GM21381 (cell line): ENCODE data around the gene PLAAT2.
"Not testable (repeated sequence)": the region's sequence is repeated elsewhere in the genome, so short reads cannot be mapped to it uniquely, and the experiment has no call there.

ENCODE experiments used
- ATAC-seq: cut with Tn5 transposase; IDR thresholded peaks from one replicate; pipeline ENCODE4 v1.9.1; 2021; ENCODE audit warnings: mild to moderate bottlenecking, moderate library complexity; ENCODE audit not compliant: unreplicated experiment

PLAAT2 gene

GRCh38 chr11:63551091-63551888 lies 11.9 kb downstream of the PLAAT2 start:
- no peak for ATAC-seq

DNA sequence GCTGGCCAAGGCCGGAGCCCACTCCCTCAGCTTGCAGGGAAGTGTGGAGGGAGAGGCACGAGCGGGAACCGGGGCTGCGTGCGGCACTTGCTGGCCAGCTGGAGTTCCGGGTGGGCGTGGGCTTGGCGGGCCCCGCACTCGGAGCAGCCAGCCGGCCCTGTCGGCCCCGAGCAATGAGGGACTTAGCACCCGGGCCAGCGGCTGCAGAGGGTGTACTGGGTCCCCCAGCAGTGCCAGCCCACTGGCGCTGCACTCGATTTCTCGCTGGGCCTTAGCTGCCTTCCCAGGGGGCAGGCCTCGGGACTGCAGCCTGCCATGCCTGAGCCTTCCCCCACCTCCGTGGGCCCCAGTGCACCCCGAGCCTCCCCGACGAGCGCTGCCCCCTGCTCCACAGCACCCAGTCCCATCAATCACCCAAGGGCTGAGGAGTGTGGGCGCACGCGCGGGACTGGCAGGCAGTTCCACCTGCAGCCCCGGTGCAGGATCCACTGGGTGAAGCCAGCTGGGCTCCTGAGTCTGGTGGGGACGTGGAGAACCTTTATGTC lies 13.0 kb downstream of the PLAAT2 start:
- not testable (repeated sequence) for ATAC-seq

DNA sequence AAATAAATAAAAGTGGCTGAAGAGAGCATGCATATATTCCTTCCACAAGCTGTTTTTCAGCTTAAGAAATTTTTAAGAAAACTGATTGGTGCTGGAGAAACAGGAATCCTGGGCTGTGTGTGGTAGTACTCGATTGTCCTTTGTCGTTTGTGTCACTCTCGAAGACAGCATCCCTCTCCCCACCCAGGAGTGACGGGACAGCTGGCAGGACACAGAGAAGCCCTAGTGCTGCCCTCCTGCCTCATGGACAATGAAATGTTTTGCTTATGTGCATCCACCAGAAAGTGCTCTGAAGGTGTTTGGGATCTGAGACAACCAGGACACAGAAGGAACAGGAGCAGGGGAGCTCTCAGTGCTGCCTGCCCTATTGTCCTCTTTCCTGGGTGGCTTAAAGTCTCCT lies 13.8 kb downstream of the PLAAT2 start:
- no peak for ATAC-seq

- ATAC-seq, result no peak
Observed at GRCh38 chr11:63548178-63548577, 15.0 kb downstream of the PLAAT2 start.

DNA sequence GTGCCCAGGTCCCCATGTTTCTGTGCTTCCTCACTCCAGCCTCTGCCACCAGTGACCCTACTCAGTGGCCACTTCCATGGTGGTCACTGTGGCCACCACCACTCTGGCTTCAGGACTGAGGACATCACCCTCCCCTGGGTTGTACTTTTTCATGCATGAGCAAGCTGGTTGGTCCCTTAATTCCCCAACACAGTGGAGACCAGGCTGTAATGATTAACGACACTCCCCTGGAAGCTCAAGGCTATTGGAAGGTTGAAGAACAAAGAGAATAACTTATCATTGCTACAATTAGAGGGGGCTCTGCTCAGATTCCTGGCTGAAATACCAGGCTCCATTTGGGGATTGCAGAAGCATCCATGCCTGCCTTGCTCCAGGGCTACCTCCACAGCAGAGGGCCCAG lies 16.1 kb downstream of the PLAAT2 start:
- no peak for ATAC-seq

- ATAC-seq, result no peak
Observed at GRCh38 chr11:63543711-63544110, 19.5 kb downstream of the PLAAT2 start.

DNA sequence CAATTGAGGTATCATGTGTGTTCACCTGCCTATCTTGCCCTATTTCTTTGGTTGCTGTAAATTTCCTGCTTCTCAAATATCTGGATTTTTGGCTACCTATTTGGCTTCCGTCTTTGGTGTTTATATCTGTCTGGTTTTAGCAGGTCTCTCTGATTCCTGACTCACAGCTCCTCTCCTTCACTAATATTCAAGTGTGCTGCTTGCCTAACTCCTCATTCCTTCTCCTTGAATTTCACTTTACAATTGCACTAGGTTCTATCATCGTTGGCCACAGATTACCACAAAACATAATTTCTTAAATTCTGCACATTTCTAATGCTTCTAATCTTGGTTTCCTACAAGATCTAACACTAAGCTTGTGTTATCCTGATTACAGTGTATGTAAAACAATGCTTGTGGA lies 20.7 kb downstream of the PLAAT2 start:
- not testable (repeated sequence) for ATAC-seq

DNA sequence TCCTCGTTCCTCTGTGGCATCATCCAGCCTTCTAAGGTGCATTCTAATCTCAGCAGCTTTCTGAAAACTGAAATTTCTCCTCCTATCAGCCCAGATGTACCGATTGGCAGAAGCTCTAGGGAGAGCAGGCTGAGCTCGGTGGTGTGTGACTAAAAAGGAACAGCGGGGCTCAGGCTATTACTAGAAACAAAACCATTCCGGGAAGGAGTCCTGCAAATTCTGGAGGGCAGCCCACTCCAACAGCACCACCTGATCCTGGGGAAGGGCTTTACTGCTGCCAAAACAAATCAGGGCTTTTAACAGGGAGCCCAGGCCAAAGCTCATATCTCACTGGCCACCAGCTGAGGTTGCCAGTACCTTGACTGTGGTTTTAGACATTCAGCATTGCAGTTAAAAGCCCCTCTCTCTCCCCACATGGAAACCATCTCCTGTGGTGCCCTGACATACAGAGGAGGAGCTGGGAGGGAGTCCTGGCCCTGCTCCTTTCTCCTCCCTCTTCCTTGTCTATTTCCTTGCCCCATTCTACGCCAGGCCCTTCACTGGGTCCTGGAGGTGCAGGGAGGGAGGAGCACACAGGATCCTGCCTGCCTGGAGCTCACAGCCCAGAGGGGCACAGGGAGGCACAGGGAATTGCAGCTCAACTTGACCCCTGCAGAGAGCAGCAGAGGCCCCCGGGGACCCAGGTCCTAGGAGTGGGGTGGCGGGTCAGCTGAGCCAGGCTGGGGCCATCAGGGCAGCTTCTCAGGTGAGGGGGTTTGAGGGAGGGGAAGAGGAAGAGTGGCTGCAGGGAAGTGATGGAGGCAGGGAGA lies 25.7 kb downstream of the PLAAT2 start:
- ATAC-seq, result peak; percentile 14

DNA sequence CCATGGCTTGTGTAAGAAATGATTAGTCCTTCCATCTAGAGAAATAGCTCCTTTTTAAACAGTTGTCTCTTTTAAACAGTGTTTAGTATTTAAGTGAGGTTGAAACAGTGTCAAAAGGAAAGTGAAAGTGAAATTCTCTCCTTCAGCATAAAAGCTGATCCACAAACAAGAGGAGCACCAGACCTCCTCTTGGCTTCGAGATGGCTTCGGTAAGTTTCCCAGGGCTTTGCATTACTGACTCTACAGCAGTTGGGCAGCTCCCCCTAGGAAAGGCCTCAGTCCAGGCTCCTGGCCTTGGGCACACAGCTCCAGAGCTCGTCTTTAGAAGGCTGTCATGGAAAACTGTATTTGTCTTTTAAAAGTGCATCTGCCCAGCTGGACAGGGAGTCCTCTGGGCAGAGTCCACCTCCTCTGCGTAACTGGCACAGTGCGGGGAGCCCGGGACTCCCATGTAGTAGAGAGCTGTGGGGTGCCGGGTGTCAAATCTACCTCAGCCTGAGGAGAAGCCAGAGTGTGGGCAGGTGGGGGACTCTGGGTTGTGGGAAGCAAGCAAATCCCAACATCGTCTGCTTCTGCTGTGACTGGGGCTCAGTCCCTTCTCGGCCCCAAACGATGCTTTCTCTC lies 26.4 kb downstream of the PLAAT2 start, which contains the start of gene PLAAT4:
PLAAT4 (plus strand) TSS at position 140 of the 624 bp plus-strand sequence; CDS start at position 201, 61 bp downstream.
- peak; percentile 33 for ATAC-seq

DNA sequence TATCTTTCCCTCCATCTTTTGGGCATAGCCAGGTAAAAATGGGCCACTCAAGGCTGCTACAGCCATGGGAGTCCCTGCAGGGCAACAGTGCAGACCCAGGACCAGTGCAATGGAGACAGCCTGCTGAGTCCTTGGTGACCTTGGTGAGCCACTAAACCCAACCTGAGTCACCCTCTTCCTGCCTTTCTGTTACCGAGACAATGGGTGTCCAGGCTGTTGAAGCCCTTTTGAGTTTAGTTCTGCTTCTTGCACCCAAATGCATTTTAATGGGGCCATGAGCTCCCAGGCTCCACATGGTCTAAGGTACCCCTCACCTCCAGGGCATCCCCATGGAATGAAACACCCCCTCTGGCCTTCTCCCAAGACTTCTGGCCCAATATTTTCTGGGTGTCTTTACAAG lies 27.4 kb downstream of the PLAAT2 start:
- no peak for ATAC-seq

- ATAC-seq, result no peak
Observed at GRCh38 chr11:63534895-63535461, 28.2 kb downstream of the PLAAT2 start.

DNA sequence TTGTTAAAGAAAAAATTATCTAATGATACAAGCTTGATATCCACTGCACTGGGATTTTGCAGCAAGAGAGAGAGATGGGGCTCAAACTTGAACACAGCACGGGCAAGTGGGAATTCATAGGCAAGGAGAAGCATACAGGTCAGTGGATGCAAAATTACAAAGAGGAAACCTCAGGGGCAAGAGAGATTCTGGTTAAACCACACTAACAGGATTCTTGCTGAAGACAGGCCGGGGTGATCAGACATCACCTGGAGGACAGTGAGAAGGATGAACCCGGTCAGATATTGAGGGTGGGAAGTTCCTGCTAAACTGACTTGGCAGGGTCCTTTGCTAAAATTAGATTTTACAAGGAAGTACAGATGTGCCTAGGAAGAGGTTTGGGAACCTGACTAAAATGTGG lies 29.1 kb downstream of the PLAAT2 start:
- ATAC-seq, result no peak

DNA sequence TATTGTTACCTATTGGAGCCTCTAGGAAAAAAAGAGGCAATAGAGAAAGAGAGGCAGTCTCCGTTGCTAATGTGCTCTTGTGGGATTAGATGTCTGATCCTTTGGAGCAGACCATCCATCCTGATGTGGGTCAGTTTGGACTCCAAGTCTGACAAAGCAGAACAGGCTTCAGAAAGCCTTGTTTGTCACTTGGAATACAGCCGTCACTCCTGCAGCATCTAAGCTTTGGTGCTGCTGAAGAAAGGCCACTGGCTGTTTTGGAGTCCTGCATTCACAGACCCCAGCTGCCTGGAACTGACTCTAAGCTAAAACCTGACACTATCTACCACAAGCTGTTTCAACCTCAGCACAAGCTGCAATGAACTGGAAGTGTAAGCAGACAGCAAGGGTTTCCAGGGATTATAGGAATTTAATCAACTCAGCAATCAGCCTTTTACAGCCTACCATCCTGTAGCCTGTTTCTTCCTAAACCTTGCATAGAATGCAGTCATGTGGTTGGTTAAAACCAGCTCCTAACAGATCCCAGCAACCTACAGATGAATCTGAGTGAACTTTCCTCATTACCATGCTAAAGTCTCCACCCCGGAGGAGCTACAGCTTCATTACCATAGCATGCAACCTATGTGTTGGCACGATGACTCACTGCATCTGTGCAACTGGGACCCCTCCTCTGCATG lies 30.2 kb downstream of the PLAAT2 start:
- ATAC-seq, result no peak

DNA sequence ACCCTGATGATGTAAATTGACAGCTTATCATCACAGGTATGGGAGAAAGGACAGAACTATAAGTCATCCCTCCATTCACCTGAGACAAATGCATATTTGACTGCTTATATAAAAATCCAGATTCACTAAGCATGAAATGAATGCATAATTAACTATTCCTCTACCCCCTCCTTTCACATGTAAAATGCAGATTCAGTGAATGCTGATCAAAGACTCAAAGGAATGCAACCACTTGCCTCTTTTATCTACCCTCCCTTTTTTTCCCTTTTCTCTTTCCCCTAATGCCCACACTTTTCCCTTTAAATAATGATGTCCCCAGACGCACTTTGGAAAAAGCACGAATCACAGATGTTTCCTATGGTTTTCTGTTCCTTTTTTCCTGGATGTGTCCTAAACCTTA lies 31.1 kb downstream of the PLAAT2 start:
- no peak for ATAC-seq

- ATAC-seq, result peak; percentile 84
Observed at GRCh38 chr11:63531074-63531792, 31.9 kb downstream of the PLAAT2 start.

DNA sequence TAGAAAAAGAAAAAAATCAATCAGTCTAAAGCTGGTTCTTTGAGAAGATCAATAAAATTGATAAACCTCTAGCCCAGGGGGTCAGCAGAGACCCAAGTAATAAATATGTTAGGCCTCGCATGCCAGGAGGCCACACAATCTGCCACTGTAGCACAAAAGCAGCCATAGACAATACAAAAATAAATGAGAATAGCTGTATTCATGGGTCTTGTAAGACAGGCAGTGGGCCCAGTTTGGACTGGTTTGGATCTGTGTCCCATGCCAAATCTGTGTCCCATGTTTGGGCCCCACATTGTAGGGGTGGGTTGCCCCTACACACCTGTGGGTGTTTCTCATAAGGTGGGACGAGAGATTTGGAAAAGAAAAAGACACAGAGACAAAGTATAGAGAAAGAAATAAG lies 33.2 kb downstream of the PLAAT2 start:
- no peak for ATAC-seq

DNA sequence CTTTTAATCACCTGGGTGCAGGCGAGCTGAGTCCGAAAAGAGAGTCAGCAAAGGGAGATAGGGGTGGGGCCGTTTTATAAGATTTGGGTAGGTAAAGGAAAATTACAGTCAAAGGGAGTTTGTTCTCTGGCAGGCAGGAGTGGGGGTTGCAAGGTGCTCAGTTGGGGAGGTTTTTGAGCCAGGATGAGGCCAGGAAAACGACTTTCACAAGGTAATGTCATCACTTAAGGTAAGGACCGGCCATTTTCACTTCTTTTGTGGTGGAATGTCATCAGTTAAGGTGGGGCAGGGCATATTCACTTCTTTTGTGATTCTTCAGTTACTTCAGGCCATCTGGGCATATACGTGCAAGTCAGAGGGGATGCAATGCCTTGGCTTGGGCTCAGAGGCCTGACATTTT lies 33.8 kb downstream of the PLAAT2 start:
- ATAC-seq, result not testable (repeated sequence)

GRCh38 chr11:63528729-63529278 lies 34.4 kb downstream of the PLAAT2 start:
- not testable (repeated sequence) for ATAC-seq

DNA sequence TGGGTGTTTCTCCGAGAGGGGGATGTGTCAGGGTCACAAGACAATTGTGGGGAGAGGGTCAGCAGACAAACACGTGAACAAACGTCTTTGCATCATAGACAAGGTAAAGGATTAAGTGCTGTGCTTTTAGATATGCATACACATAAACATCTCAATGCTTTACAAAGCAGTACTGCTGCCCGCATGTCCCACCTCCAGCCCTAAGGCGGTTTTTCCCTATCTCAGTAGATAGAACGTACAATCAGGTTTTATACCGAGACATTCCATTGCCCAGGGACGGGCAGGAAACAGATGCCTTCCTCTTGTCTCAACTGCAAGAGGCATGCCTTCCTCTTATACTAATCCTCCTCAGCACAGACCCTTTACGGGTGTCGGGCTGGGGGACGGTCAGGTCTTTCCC lies 35.0 kb downstream of the PLAAT2 start:
- ATAC-seq, result not testable (repeated sequence)
